Measurements from ENCODE around the gene ZMYM5.
"Not testable (repeated sequence)": the region's sequence is repeated elsewhere in the genome, so short reads cannot be mapped to it uniquely, and the experiment has no call there.

The ZMYM5 gene

DNA sequence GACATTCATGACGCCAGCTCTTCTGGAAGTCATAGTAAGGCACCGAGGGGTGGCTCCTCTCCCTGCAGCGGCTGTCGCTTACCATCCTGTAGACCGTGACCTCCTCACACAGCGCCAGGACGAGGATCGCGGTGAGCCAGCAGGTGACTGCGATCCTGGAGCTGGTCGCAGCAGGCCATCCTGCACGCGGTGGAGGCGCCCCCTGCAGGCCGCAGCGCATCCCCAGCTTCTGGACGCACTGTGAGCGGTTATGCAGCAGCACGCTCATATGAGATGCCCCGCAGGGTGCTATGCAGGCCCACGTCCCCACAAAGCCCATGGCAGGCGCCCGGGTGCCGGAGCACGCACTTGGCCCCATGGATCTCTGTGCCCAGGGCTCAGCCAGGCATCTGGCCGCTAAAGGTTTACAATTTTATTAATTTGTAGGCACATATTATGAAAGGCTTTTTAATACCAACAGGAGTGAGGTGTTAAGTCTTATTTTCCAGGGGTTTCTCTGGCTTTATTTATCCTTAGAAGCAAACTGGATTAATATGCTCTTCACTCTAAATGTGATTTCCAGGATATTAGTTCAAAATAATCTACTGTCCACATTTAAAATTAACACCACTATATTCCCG is 45.1 kb downstream of the ZMYM5 start:
- Histone ChIP-seq H3K9me3 (ENCODE audit: insufficient read depth, low read depth, low read length) (no peaks in the 10 kb centered on the region), H4K91ac (ENCODE audit: low read depth, low read length) (no peak overlapping the region)

DNA sequence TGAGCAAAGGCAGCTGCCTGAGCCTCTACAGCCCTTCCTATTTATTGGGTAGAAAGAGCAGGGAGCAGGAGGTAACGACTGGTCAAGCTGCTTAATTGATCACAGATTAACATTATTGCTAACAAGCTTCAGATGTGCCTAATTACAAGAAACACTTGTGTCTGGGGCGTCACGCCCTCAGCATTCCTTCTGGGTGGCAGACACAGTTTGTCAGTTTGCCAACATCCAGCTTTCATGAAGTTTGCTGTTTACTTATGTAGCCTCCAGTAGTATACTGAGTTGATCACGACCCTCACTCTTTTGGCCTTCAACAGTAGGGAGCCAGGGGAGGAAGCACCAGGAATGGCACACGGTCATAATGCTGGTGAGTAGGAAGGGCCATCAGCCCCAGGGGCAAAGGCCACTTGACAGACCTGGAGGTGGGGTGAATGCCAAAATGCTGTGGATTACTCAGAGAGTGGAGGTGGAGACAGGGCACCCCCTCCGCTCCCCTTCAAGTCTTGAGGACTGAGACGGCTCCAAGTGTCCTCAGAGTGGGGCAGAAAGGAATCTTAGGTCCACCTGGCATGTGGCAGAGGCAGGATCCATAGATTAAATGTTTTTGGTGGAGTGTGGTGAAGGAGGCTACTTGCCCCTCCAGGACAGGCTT is 45.8 kb downstream of the ZMYM5 start:
- Histone ChIP-seq H2BK5ac (ENCODE audit: low read depth, low read length, poor library complexity) (no peak overlapping the region), H4K12ac (ENCODE audit: low read depth, low read length) (no peak overlapping the region), H3K14ac (ENCODE audit: low read length) (no peak overlapping the region), H3K9me3 (ENCODE audit: insufficient read depth, low read depth, low read length) (no peaks in the 10 kb centered on the region), H3K4me1 (ENCODE audit: control insufficient read depth in 1 of 2, insufficient read depth in 2 of 2, low read length in 2 of 2) (no peaks in the 10 kb centered on the region), H3K79me1 (ENCODE audit: low read length) (no peaks in the 10 kb centered on the region), H2AFZ (ENCODE audit: insufficient read depth, low read length, poor library complexity) (no peak overlapping the region), H3K4me3 (ENCODE audit: low read depth, low read length) (no peak overlapping the region), H4K91ac (ENCODE audit: low read depth, low read length) (no peak overlapping the region), H2BK12ac (ENCODE audit: low read length) (no peak overlapping the region), H3K36me3 (ENCODE audit: control insufficient read depth in 1 of 2, insufficient read depth in 2 of 2, low read length in 2 of 2) (peaks cover 9 to 11% of the 10 kb centered on the region in 2 experiments), H3K27ac (ENCODE audit: low read depth, low read length) (no peak overlapping the region), H3K18ac (ENCODE audit: low read length) (no peak overlapping the region), H3K23ac (ENCODE audit: low read length) (no peak overlapping the region), H2BK120ac (ENCODE audit: insufficient read depth, low read length, poor library complexity) (no peak overlapping the region), H3K9ac (ENCODE audit: low read length) (no peak overlapping the region), H2AK5ac (ENCODE audit: low read length) (no peak overlapping the region), H3K27me3 (ENCODE audit: insufficient read depth, low read length) (no peaks in the 10 kb centered on the region), H3K79me2 (ENCODE audit: control insufficient read depth, insufficient read depth, low read length, poor library complexity) (no peaks in the 10 kb centered on the region), H4K8ac (ENCODE audit: low read depth, low read length) (no peak overlapping the region), H3K4ac (ENCODE audit: low read depth, low read length) (no peak overlapping the region), H3K4me2 (ENCODE audit: low read length) (no peak overlapping the region)
- no CpG with 5 or more reads among the region's 7 CpGs for WGBS (ENCODE audit: extremely low coverage, insufficient coverage, insufficient read length)
- no peak for DNase-seq

More for the DNA sequence above, 45.1 kb downstream of the ZMYM5 start:
- H3K4me2 ChIP-seq (ENCODE audit: low read length), result no peak overlapping the region
- 100% methylated on average over 1 of the region's 27 CpGs for WGBS (ENCODE audit: extremely low coverage, insufficient coverage, insufficient read length)
- no peak overlapping the region for H4K12ac ChIP-seq (ENCODE audit: low read depth, low read length)
- H3K4ac ChIP-seq (ENCODE audit: low read depth, low read length), result no peak overlapping the region
- no peak overlapping the region for H2BK5ac ChIP-seq (ENCODE audit: low read depth, low read length, poor library complexity)
- no peak overlapping the region for H3K23ac ChIP-seq (ENCODE audit: low read length)
- H3K27ac ChIP-seq (ENCODE audit: low read depth, low read length), result no peak overlapping the region
- H2BK12ac ChIP-seq (ENCODE audit: low read length), result no peak overlapping the region
- H4K8ac ChIP-seq (ENCODE audit: low read depth, low read length), result no peak overlapping the region
- no peaks in the 10 kb centered on the region for H3K4me1 ChIP-seq (ENCODE audit: control insufficient read depth in 1 of 2, insufficient read depth in 2 of 2, low read length in 2 of 2)
- H3K4me3 ChIP-seq (ENCODE audit: low read depth, low read length), result no peak overlapping the region
- H2AK5ac ChIP-seq (ENCODE audit: low read length), result no peak overlapping the region
- peak; percentile 84 to 93 for DNase-seq
- no peaks in the 10 kb centered on the region for H3K79me2 ChIP-seq (ENCODE audit: control insufficient read depth, insufficient read depth, low read length, poor library complexity)
- H3K36me3 ChIP-seq (ENCODE audit: control insufficient read depth in 1 of 2, insufficient read depth in 2 of 2, low read length in 2 of 2), result peaks cover 11% of the 10 kb centered on the region in 2 experiments
- no peak overlapping the region for H3K9ac ChIP-seq (ENCODE audit: low read length)
- no peak overlapping the region for H3K18ac ChIP-seq (ENCODE audit: low read length)
- H3K79me1 ChIP-seq (ENCODE audit: low read length), result no peaks in the 10 kb centered on the region
- H3K27me3 ChIP-seq (ENCODE audit: insufficient read depth, low read length), result no peaks in the 10 kb centered on the region
- no peak overlapping the region for H2AFZ ChIP-seq (ENCODE audit: insufficient read depth, low read length, poor library complexity)
- no peak overlapping the region for H3K14ac ChIP-seq (ENCODE audit: low read length)
- no peak overlapping the region for H2BK120ac ChIP-seq (ENCODE audit: insufficient read depth, low read length, poor library complexity)

DNA sequence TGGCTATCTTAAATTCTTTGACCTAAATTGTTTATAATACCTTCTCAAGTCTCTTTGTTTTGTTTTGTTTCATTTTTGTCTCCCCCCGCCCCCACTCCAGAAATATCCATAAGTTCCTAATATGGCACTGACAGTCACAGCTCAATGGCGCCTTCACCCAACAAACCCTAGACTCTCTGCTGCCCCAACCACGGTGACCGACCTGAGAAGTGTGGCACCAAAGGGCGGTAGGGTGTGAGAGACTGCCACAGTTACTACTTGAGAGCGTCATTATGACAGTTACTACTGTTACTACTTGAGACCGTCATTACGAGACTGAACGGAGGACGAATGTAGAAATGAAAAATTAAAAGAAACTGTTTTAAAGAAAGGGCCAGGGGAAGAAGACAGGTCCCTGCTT is 46.3 kb downstream of the ZMYM5 start:
- Histone ChIP-seq H3K27ac (ENCODE audit: low read depth, low read length) (no peak overlapping the region), H3K4ac (ENCODE audit: low read depth, low read length) (no peak overlapping the region), H3K14ac (ENCODE audit: low read length) (no peak overlapping the region), H4K91ac (ENCODE audit: low read depth, low read length) (no peak overlapping the region), H3K9ac (ENCODE audit: low read length) (no peak overlapping the region), H3K79me1 (ENCODE audit: low read length) (no peaks in the 10 kb centered on the region), H4K12ac (ENCODE audit: low read depth, low read length) (no peak overlapping the region), H2BK5ac (ENCODE audit: low read depth, low read length, poor library complexity) (no peak overlapping the region), H3K79me2 (ENCODE audit: control insufficient read depth, insufficient read depth, low read length, poor library complexity) (no peaks in the 10 kb centered on the region), H3K18ac (ENCODE audit: low read length) (no peak overlapping the region), H3K23ac (ENCODE audit: low read length) (no peak overlapping the region), H2AFZ (ENCODE audit: insufficient read depth, low read length, poor library complexity) (no peak overlapping the region), H3K4me2 (ENCODE audit: low read length) (no peak overlapping the region), H2AK5ac (ENCODE audit: low read length) (no peak overlapping the region), H3K36me3 (ENCODE audit: control insufficient read depth in 1 of 2, insufficient read depth in 2 of 2, low read length in 2 of 2) (peaks cover 10 to 11% of the 10 kb centered on the region in 2 experiments), H4K8ac (ENCODE audit: low read depth, low read length) (no peak overlapping the region), H3K4me1 (ENCODE audit: control insufficient read depth in 1 of 2, insufficient read depth in 2 of 2, low read length in 2 of 2) (no peaks in the 10 kb centered on the region), H2BK120ac (ENCODE audit: insufficient read depth, low read length, poor library complexity) (no peak overlapping the region), H3K4me3 (ENCODE audit: low read depth, low read length) (no peak overlapping the region), H3K9me3 (ENCODE audit: insufficient read depth, low read depth, low read length) (no peaks in the 10 kb centered on the region), H3K27me3 (ENCODE audit: insufficient read depth, low read length) (no peaks in the 10 kb centered on the region), H2BK12ac (ENCODE audit: low read length) (no peak overlapping the region)
- WGBS (ENCODE audit: extremely low coverage, insufficient coverage, insufficient read length), result no CpG with 5 or more reads among the region's 10 CpGs
- no peak for DNase-seq

GRCh38 chr13:19815842-19816241 is 47.6 kb downstream of the ZMYM5 start:
- WGBS (ENCODE audit: extremely low coverage, insufficient coverage, insufficient read length), result no CpG with 5 or more reads among the region's 2 CpGs
- H3K79me1 ChIP-seq (ENCODE audit: low read length); DNase-seq: not testable (repeated sequence)

More at GRCh38 chr13:19815842-19816241, 47.6 kb downstream of the ZMYM5 start:
- H4K8ac ChIP-seq (ENCODE audit: low read depth, low read length); H3K4me3 ChIP-seq (ENCODE audit: low read depth, low read length); H2BK120ac ChIP-seq (ENCODE audit: insufficient read depth, low read length, poor library complexity); H2BK5ac ChIP-seq (ENCODE audit: low read depth, low read length, poor library complexity); H3K14ac ChIP-seq (ENCODE audit: low read length); H4K91ac ChIP-seq (ENCODE audit: low read depth, low read length); H3K4me1 ChIP-seq (ENCODE audit: control insufficient read depth in 1 of 2, insufficient read depth in 2 of 2, low read length in 2 of 2); H4K12ac ChIP-seq (ENCODE audit: low read depth, low read length); H3K9me3 ChIP-seq (ENCODE audit: insufficient read depth, low read depth, low read length); H3K4me2 ChIP-seq (ENCODE audit: low read length); H2AFZ ChIP-seq (ENCODE audit: insufficient read depth, low read length, poor library complexity); H3K4ac ChIP-seq (ENCODE audit: low read depth, low read length); H3K27me3 ChIP-seq (ENCODE audit: insufficient read depth, low read length); H2AK5ac ChIP-seq (ENCODE audit: low read length); H2BK12ac ChIP-seq (ENCODE audit: low read length); H3K9ac ChIP-seq (ENCODE audit: low read length); H3K23ac ChIP-seq (ENCODE audit: low read length); H3K27ac ChIP-seq (ENCODE audit: low read depth, low read length); H3K18ac ChIP-seq (ENCODE audit: low read length); H3K79me2 ChIP-seq (ENCODE audit: control insufficient read depth, insufficient read depth, low read length, poor library complexity): not testable (repeated sequence)
- H3K36me3 ChIP-seq (ENCODE audit: control insufficient read depth in 1 of 2, insufficient read depth in 2 of 2, low read length in 2 of 2), result peaks cover 8 to 12% of the 10 kb centered on the region in 2 experiments
